ENCODE measurements around the gene B9D1. TPM values are rescaled to one million over a fixed set of nuclear protein-coding genes. Genes with fewer than 3 reads are reported as not detected.

B9D1 gene, protein sequence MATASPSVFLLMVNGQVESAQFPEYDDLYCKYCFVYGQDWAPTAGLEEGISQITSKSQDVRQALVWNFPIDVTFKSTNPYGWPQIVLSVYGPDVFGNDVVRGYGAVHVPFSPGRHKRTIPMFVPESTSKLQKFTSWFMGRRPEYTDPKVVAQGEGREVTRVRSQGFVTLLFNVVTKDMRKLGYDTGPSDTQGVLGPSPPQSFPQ
- total RNA-seq, result 24.2 and 30.6 TPM in 2 replicates

GRCh38 chr17:19362277-19363113 is at the start of gene B9D1:
TSS of gene B9D1 (minus strand) at chr17:19362723. CDS start at chr17:19362569, 154 bp downstream.

DNA sequence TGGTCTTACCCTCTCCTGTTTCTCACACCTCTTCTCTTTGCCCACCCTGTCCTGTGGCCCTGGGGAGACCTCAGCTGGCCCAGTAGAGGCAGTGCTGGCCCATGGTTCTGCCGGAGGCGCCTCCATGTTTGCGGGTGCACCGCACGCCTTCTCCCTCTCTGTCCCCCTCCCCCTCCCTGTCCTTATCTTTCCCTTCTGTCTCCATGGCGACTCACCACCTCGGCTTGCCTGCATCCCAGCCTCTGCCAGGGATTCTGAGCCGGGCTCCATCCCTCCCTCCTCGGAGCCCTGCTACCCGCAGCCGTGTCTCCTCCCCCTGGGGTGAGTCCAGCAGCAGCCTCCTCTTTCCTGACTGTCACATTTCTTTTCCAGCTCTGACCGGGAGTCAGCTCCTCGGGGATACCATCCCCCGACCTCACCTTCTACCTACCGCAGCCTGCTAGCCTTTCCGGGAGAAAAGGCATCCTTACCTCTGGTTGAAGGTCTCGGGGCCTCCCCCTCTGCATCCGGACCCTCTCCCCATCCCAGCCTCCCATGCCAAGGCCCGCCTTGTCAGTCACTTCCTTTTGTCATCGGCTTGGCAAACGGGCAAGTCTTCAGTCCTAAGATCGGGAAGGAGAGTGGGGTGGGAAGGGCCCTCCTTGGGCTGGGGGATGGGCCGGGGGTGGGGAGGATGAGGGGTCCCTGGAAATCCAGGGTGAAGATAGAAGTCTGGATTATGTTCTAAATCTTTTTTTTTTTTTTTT is 48.5 kb upstream of the B9D1 start, which contains the start of gene RNF112:
Gene RNF112, plus strand, starts transcription at position 358 of the 746 bp plus-strand sequence. Its CDS starts 177 bp downstream, at position 535.

GRCh38 chr17:19386974-19387920 is 24.7 kb upstream of the B9D1 start, which contains the start of gene MFAP4:
TSS of gene MFAP4 (minus strand) at chr17:19387190. CDS start at chr17:19387155, 35 bp downstream.

GRCh38 chr17:19378416-19379360 is 16.2 kb upstream of the B9D1 start, which contains the start of gene MAPK7:
TSS of gene MAPK7 (plus strand) at chr17:19378498. CDS start at chr17:19378901, 403 bp downstream.

Small RNA genes lying within 50 kb of the gene (small RNA-seq; reads per million reads assigned to genes)
- gene MIR1180, result 2.0 reads per million, percentile 72 among the genes with 10 or more reads in this experiment

Other genes with a start within 250 kb of the B9D1 start
- gene GRAPL, start 235.1 kb downstream of the B9D1 start, total RNA-seq, result not detected in 2 replicates
- gene EPN2, start 125.4 kb downstream of the B9D1 start, total RNA-seq, result 29.5 and 34.3 TPM in 2 replicates
- gene MAPK7, start 15.8 kb upstream of the B9D1 start, total RNA-seq, result 14.8 and 19.2 TPM in 2 replicates
- gene MFAP4, start 24.5 kb upstream of the B9D1 start, total RNA-seq, result 3.7 and 6.8 TPM in 2 replicates
- gene RNF112, start 48.5 kb upstream of the B9D1 start, total RNA-seq, result 2.6 and 3.5 TPM in 2 replicates
- 10.2 and 14.9 TPM in 2 replicates for gene SLC47A1, start 171.1 kb upstream of the B9D1 start, total RNA-seq